IMR-90 (cell line): ENCODE data around the gene CXCR2. TPM values are rescaled to one million over a fixed set of nuclear protein-coding genes. Genes with fewer than 3 reads are reported as not detected.
"Not testable (repeated sequence)": the region's sequence is repeated elsewhere in the genome, so short reads cannot be mapped to it uniquely, and the experiment has no call there.

ENCODE experiments used
- ATAC-seq: fragments of 200-7000 bp; cut with Tn5 transposase; 2 replicates; pipeline ENCODE4 v1.9.1; 2020; ENCODE audit warnings: low read depth, mild to moderate bottlenecking, moderate library complexity
- BruUV-seq: library from RNA; stranded (reverse); fragments of 400-500 nt; replicated peaks from 2 replicates; lab custom pipeline; 2021; lab: Mats Ljungman, UMichigan
- CTCF ChIA-PET: fragments of 300-600 bp; formaldehyde crosslinking; extraction: SDS; loops from one replicate; lab custom pipeline; 2021; ENCODE audit warnings: antibody characterized with exemption; lab: Yijun Ruan, JAX
- POLR2A ChIA-PET: fragments of 300-600 bp; sonication (Branson Sonifier 250); formaldehyde crosslinking; loops from one replicate; lab custom pipeline; 2022; ENCODE audit warnings: antibody characterized with exemption; ENCODE audit not compliant: unreplicated experiment; lab: Charles Lee
- DNase-seq: peaks from one replicate; pipeline ENCODE4 v3.0.0; 2013
- H2AFZ ChIP-seq: replicated peaks from 2 replicates; pipeline ENCODE3; 2013; ENCODE audit warnings: low read length, mild to moderate bottlenecking; ENCODE audit not compliant: poor library complexity
- H2AK5ac ChIP-seq: 2 replicates; pipeline ENCODE4 v1.6.1; 2013; ENCODE audit warnings: low read depth, low read length, inconsistent platforms
- H2AK9ac ChIP-seq: replicated peaks from 2 replicates; pipeline ENCODE3; 2013; ENCODE audit warnings: mild to moderate bottlenecking, low read depth, low read length, moderate library complexity; ENCODE audit not compliant: poor library complexity
- H2BK120ac ChIP-seq: 2 replicates; pipeline ENCODE4 v1.6.1; 2013; ENCODE audit warnings: low read depth, low read length, inconsistent platforms
- H2BK15ac ChIP-seq: 3 replicates; pipeline ENCODE4 v1.6.1; 2013; ENCODE audit warnings: low read depth, low read length, inconsistent platforms
- H2BK20ac ChIP-seq: 2 replicates; pipeline ENCODE4 v1.6.1; 2013; ENCODE audit warnings: low read depth, mild to moderate bottlenecking, inconsistent platforms, low read length, moderate library complexity
- H2BK5ac ChIP-seq: 2 replicates; pipeline ENCODE4 v1.6.1; 2013; ENCODE audit warnings: mild to moderate bottlenecking, low read depth, low read length, inconsistent platforms; ENCODE audit not compliant: poor library complexity, severe bottlenecking
- H3K14ac ChIP-seq: replicated peaks from 2 replicates; pipeline ENCODE4 v1.6.1; 2013; ENCODE audit warnings: low read depth, low read length, inconsistent platforms
- H3K18ac ChIP-seq: 2 replicates; pipeline ENCODE4 v1.6.1; 2013; ENCODE audit warnings: low read depth, low read length, control low read depth
- H3K23ac ChIP-seq: 2 replicates; pipeline ENCODE4 v1.6.1; 2013; ENCODE audit warnings: low read depth, low read length, inconsistent platforms
- H3K27ac ChIP-seq: 2 replicates; pipeline ENCODE4 v1.5.1; 2013; ENCODE audit warnings: mild to moderate bottlenecking, control low read depth, low read length; ENCODE audit not compliant: insufficient read depth
- H3K27me3 ChIP-seq: 2 replicates; pipeline ENCODE4 v1.6.1; 2013; ENCODE audit warnings: low read length; ENCODE audit not compliant: control insufficient read depth, insufficient read depth
- H3K36me3 ChIP-seq: 2 replicates; pipeline ENCODE4 v1.6.1; 2013; ENCODE audit warnings: low read length, mixed read lengths; ENCODE audit not compliant: control insufficient read depth, insufficient read depth
- H3K4ac ChIP-seq: 2 replicates; pipeline ENCODE4 v1.6.1; 2013; ENCODE audit warnings: low read depth, low read length, inconsistent platforms
- H3K4me1 ChIP-seq: 2 replicates; pipeline ENCODE4 v1.6.1; 2013; ENCODE audit warnings: low read length, mixed read lengths; ENCODE audit not compliant: control insufficient read depth, insufficient read depth
- H3K4me2 ChIP-seq: 2 replicates; pipeline ENCODE4 v1.6.1; 2013; ENCODE audit warnings: low read depth, mild to moderate bottlenecking, control low read depth, low read length, moderate library complexity
- H3K4me3 ChIP-seq: 2 replicates; pipeline ENCODE4 v1.5.1; 2013; ENCODE audit warnings: low read depth, mild to moderate bottlenecking, control low read depth, low read length, moderate library complexity; ENCODE audit not compliant: insufficient read depth
- H3K56ac ChIP-seq: 2 replicates; pipeline ENCODE4 v1.6.1; 2013; ENCODE audit warnings: low read length, inconsistent platforms; ENCODE audit not compliant: insufficient read depth; ENCODE audit errors: extremely low read depth
- H3K79me1 ChIP-seq, 2 experiments: 2 replicates each; pipeline ENCODE4 v1.6.1; 2013; ENCODE audit warnings: low read length in 2 of 2, inconsistent platforms in 1 of 2, low read depth in 1 of 2
- H3K9ac ChIP-seq: 2 replicates; pipeline ENCODE4 v1.6.1; 2013; ENCODE audit warnings: low read depth, low read length, control low read depth
- H3K9me1 ChIP-seq: 2 replicates; pipeline ENCODE4 v1.6.1; 2013; ENCODE audit warnings: low read length, inconsistent platforms; ENCODE audit not compliant: insufficient read depth
- H3K9me3 ChIP-seq: 2 replicates; pipeline ENCODE4 v1.6.1; 2013; ENCODE audit warnings: low read length; ENCODE audit not compliant: control insufficient read depth, insufficient read depth
- H4K20me1 ChIP-seq: 2 replicates; pipeline ENCODE4 v1.6.1; 2013; ENCODE audit warnings: low read length, inconsistent platforms; ENCODE audit not compliant: insufficient read depth
- H4K5ac ChIP-seq: 2 replicates; pipeline ENCODE4 v1.6.1; 2013; ENCODE audit warnings: mild to moderate bottlenecking, low read depth, low read length, control low read depth
- H4K8ac ChIP-seq, 2 experiments: 2 replicates each; pipeline ENCODE4 v1.6.1; 2013; ENCODE audit warnings: low read depth in 2 of 2, low read length in 2 of 2, control low read depth in 1 of 2, inconsistent platforms in 1 of 2
- H4K91ac ChIP-seq: 2 replicates; pipeline ENCODE4 v1.6.1; 2013; ENCODE audit warnings: low read depth, low read length, inconsistent platforms; ENCODE audit not compliant: insufficient read depth
- MAFK ChIP-seq: IDR thresholded peaks from 2 replicates; pipeline ENCODE4 v1.6.1; 2012; ENCODE audit warnings: low read depth, low read length, improper control_type of control experiment
- WGBS, 2 experiments: methylation state at CpG; one replicate each; pipeline versions ENCODE4 v1.1.5 to v1.1.7; 2013; ENCODE audit warnings: missing lambda C conversion rate in 2 of 2; ENCODE audit not compliant: insufficient read length in 1 of 2; ENCODE audit errors: extremely low coverage in 2 of 2; 5-methylcytosine and 5-hydroxymethylcytosine counted together
- dilution Hi-C: fragments of 300-500 bp; cut with HindIII; formaldehyde crosslinking; loops from one replicate; pipeline ENCODE4 v1.14.3; 2018; ENCODE audit warnings: low sequenced_read_pairs; ENCODE audit not compliant: unreplicated experiment
- in situ Hi-C: fragments of 300-500 bp; cut with MboI; formaldehyde crosslinking; loops from 3 replicates; pipeline ENCODE4 v1.14.3; 2019; ENCODE audit warnings: low sequenced_read_pairs, inconsistent platforms, mixed read lengths
- intact Hi-C: fragments of 100-400 bp; cut with micrococcal nuclease; formaldehyde crosslinking; loops from 2 replicates; pipeline ENCODE4 v1.10.0; 2022
- polyA plus RNA-seq, 3 experiments: library from polyadenylated mRNA; depleted of rRNA; stranded (reverse); fragments of >200 nt; gene quantifications; 2 replicates each; pipeline ENCODE4 v1.2.3, GENCODE V29; 2012; ENCODE audit warnings: low replicate concordance in 1 of 3
- total RNA-seq: library from RNA; depleted of rRNA; stranded (reverse); fragments of >200 nt; gene quantifications from 2 replicates; pipeline ENCODE4 v1.2.3, GENCODE V29; 2012

Gene CXCR2
- total and polyA plus RNA-seq, 2 of the 4 experiments (the other 2 are of a cell fraction), result not detected

GRCh38 chr2:218108834-218109233 lies 17.0 kb upstream of the CXCR2 start:
- H3K27ac ChIP-seq, H3K4ac ChIP-seq, H3K36me3 ChIP-seq, DNase-seq, H3K56ac ChIP-seq, dilution Hi-C loops, H3K23ac ChIP-seq, H3K27me3 ChIP-seq, H2BK5ac ChIP-seq, H2AK5ac ChIP-seq, H3K14ac ChIP-seq, H2BK15ac ChIP-seq, H2BK20ac ChIP-seq, POLR2A ChIA-PET, H3K4me2 ChIP-seq, intact Hi-C loops, H4K91ac ChIP-seq, BruUV-seq, H3K9me1 ChIP-seq, ATAC-seq, H2AFZ ChIP-seq, in situ Hi-C loops, H4K5ac ChIP-seq, H2BK120ac ChIP-seq, H4K8ac ChIP-seq, H3K9ac ChIP-seq, H3K9me3 ChIP-seq, H4K20me1 ChIP-seq, H3K4me1 ChIP-seq, H3K4me3 ChIP-seq, H2AK9ac ChIP-seq, H3K18ac ChIP-seq, CTCF ChIA-PET, H3K79me1 ChIP-seq: not testable (repeated sequence)
- 70% methylated on average over 3 of the region's 7 CpGs; no CpG with 5 or more reads in 1 of the 2 experiments for WGBS, 2 experiments
- peak; percentile 48 for TF ChIP-seq MAFK

DNA sequence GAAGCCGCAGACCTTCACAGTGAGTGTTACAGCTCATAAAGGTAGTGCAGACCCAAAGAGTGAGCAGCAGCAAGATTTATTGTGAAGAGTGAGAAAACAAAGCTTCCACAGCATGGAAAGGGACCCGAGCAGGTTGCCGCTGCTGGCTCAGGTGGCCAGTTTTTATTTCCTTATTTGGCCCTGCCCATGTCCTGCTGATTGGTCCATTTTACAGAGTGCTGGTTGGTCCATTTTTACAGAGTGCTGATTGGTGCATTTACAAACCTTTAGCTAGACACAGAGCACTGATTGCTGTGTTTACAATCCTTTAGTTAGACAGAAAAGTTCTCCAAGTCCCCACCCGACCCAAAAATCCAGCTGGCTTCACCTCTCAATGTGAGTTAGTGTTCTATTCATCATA lies 4.0 kb upstream of the CXCR2 start:
- intact Hi-C loops, H3K56ac ChIP-seq, H3K9me1 ChIP-seq, H2AK9ac ChIP-seq, H2AK5ac ChIP-seq, H2BK20ac ChIP-seq, H4K20me1 ChIP-seq, H3K79me1 ChIP-seq, H2BK5ac ChIP-seq, H2BK120ac ChIP-seq, H3K14ac ChIP-seq, H3K4me3 ChIP-seq, H4K91ac ChIP-seq, H3K4me1 ChIP-seq, H3K18ac ChIP-seq, dilution Hi-C loops, H3K4ac ChIP-seq, H3K9me3 ChIP-seq, H3K4me2 ChIP-seq, H3K36me3 ChIP-seq, H4K5ac ChIP-seq, POLR2A ChIA-PET, H4K8ac ChIP-seq, H3K27ac ChIP-seq, CTCF ChIA-PET, in situ Hi-C loops, ATAC-seq, H2AFZ ChIP-seq, H3K9ac ChIP-seq, H2BK15ac ChIP-seq, DNase-seq, BruUV-seq, H3K23ac ChIP-seq: not testable (repeated sequence)
- peaks cover 23% of the 10 kb centered on the region for H3K27me3 ChIP-seq
- no CpG with 5 or more reads among the region's 4 CpGs for WGBS, 2 experiments
